Mucosa of rectum (tissue), 2 donors: Measurements from ENCODE around the gene SFRP5.

Source experiments
- H3K27ac ChIP-seq, 2 donors: one replicate each; pipeline ENCODE4 v1.7.0; 2013; ENCODE audit warnings: inconsistent platforms in 2 of 2, low read depth in 2 of 2, low read length in 2 of 2
- H3K27me3 ChIP-seq, 2 donors: one replicate each; pipeline ENCODE4 v1.7.0; 2013; ENCODE audit warnings: low read length in 2 of 2; ENCODE audit not compliant: control insufficient read depth in 2 of 2, insufficient read depth in 2 of 2
- H3K36me3 ChIP-seq, 2 donors: one replicate each; pipeline ENCODE4 v1.7.0; 2013; ENCODE audit warnings: low read length in 2 of 2; ENCODE audit not compliant: control insufficient read depth in 2 of 2, insufficient read depth in 2 of 2
- H3K4me1 ChIP-seq, 2 donors: one replicate each; pipeline ENCODE4 v1.7.0; 2013; ENCODE audit warnings: low read length in 2 of 2, mild to moderate bottlenecking in 1 of 2; ENCODE audit not compliant: control insufficient read depth in 2 of 2, insufficient read depth in 2 of 2
- H3K4me3 ChIP-seq, 2 donors: one replicate each; pipeline ENCODE4 v1.7.0; 2013; ENCODE audit warnings: low read length in 2 of 2
- H3K9ac ChIP-seq, 2 donors: one replicate each; pipeline ENCODE4 v1.7.0; 2013; ENCODE audit warnings: low read length in 2 of 2, low read depth in 1 of 2, mild to moderate bottlenecking in 1 of 2
- H3K9me3 ChIP-seq, 2 donors: one replicate each; pipeline ENCODE4 v1.7.0; 2013; ENCODE audit warnings: low read length in 2 of 2; ENCODE audit not compliant: control insufficient read depth in 2 of 2
- donor health status: healthy.
- donor health status: Normal muscosa, but diverticular disease.

Gene SFRP5

DNA sequence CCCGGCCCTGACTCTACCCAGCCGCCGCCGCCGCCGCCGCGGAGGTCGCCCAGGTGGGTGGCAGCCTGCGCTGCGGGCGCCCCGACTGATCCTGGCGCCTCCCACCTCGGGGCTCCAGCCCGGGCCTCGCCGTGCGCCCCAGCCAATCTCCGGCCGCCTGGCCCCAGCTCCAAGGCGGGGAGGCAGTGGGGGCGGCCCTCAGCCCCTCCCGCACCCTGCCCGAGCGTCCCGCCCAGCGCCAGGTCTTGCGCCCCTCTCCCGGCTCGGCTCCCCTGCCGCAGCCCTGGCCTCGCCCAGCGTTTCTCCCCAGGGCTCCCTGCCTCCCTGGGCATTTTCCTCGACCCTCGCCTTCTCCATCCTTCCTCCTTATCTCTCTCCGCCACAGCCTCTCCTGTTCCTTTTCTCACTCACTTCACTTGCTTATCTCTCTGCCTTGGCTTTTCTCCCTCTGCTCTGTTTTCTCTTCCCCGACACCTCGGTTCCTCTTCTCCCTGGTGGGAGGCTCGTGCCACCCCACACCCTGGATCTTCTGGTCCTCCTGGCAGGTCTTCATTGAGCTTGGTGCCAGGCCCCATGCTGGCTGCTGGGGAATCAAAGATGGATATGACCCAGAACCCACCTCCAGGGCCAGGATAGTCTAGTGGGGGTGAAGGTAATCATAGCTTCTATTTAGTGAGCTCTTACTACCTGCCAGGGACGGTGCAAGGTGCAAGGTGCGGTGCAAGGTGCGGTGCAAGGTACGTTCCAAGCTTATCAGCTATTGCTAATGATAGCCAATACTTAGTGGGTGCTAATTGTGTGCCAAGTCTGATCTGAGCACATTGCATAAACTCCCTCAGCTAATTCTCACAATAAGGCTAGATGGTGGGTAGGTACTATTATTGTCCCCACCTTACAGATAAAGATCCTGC, at the start of gene SFRP5:
Gene SFRP5 (minus strand): TSS at position 87 of the 911 bp plus-strand sequence. CDS start 166 bp downstream, outside the sequence.
- H3K36me3 ChIP-seq: no peaks in the 10 kb centered on the region
- H3K4me1 ChIP-seq: no peaks in the 10 kb centered on the region
- H3K27me3 ChIP-seq: peaks cover 30 to 37% of the 10 kb centered on the region in 2 donors
- H3K27ac ChIP-seq: no peak within 1 kb of the TSS
- H3K9ac ChIP-seq: no peak within 1 kb of the TSS
- H3K9me3 ChIP-seq: no peaks in the 10 kb centered on the region
- no peak within 1 kb of the TSS for H3K4me3 ChIP-seq

DNA sequence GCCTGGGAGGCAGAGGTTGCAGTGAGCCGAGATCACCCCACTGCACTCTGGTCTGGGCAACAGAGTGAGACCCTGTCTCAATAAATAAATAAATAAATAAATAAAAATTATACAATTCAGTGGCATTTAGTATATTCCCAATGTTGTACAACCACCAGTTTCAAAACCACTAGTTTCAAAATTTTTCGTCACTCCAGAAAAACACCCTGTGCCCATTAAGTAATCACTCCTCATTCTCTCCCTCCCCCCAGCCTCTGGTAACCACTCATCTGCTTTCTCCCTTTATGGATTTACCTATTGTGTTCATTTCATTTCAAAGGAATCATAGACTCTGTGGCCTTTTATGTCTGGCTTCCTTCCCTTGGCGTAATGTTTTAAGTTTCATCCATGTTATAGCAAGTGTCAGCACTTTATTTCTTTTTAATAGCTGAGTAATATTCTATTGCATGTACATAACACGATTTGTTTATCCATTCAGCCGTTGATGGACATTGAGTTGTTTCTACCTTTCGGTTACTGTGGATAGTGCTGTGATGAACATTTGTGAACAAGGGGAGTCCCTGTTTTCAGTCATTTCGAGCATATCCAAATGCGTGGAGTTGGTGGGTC, 48.4 kb upstream of the SFRP5 start:
- H3K9ac ChIP-seq: no peak overlapping the region
- H3K4me3 ChIP-seq: no peak overlapping the region
- H3K27ac ChIP-seq: no peak overlapping the region
- H3K36me3 ChIP-seq: no peaks in the 10 kb centered on the region
- no peaks in the 10 kb centered on the region for H3K9me3 ChIP-seq
- H3K27me3 ChIP-seq: peaks cover 0 to 2% of the 10 kb centered on the region in 2 donors
- no peaks in the 10 kb centered on the region for H3K4me1 ChIP-seq

GRCh38 chr10:97818572-97818971, 46.8 kb upstream of the SFRP5 start:
- Histone ChIP-seq H3K9ac (no peak overlapping the region), H3K27ac (no peak overlapping the region), H3K4me3 (no peak overlapping the region), H3K9me3 (no peaks in the 10 kb centered on the region), H3K4me1 (no peaks in the 10 kb centered on the region), H3K27me3 (peaks cover 0 to 2% of the 10 kb centered on the region in 2 donors), H3K36me3 (no peaks in the 10 kb centered on the region)

DNA sequence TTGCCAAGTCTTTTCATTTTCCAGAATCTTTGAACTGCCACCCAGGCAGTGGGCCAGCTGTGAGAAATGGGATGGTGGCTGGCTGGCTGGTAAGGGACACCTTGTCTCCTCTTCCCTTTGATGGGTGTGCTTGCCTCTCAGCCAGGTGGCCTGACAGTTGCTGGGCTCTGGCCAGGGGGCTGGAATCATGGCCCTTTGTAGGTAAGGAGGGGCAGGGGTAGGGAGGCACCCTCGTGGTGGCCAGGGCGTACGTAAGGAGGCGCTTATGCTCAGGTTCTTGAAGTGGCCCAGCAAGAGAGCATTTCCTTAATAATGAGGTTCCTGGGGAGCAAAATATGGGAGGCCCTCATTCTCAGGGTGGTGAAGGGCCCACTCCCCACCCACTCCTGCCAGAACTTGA, 44.8 kb upstream of the SFRP5 start:
- H3K27ac ChIP-seq: no peak overlapping the region
- no peaks in the 10 kb centered on the region for H3K4me1 ChIP-seq
- peaks cover 0 to 2% of the 10 kb centered on the region in 2 donors for H3K27me3 ChIP-seq
- no peaks in the 10 kb centered on the region for H3K9me3 ChIP-seq
- no peak overlapping the region for H3K4me3 ChIP-seq
- no peaks in the 10 kb centered on the region for H3K36me3 ChIP-seq
- H3K9ac ChIP-seq: no peak overlapping the region

DNA sequence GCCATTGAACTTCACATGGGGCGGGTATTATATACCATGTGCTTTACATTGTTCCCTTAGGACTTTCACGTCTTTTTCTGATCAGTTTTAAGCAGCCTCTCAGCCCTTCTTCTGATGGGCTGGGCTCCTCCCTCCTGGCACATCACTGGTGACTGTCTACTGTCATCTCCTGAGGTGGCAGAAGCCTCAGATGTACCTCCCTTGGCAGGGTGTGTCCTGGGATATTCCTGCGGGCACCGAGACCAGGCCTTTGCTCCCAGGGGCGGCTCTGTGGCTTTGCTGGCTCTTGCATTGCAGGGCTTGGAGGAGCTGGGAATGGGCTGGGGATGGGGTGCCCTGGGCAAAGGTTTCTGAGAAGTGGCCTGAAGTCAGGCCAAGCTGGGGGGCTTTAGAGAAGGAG, 43.2 kb upstream of the SFRP5 start:
- H3K9ac ChIP-seq: no peak overlapping the region
- H3K4me3 ChIP-seq: no peak overlapping the region
- peaks cover 0 to 2% of the 10 kb centered on the region in 2 donors for H3K27me3 ChIP-seq
- H3K9me3 ChIP-seq: no peaks in the 10 kb centered on the region
- no peaks in the 10 kb centered on the region for H3K36me3 ChIP-seq
- no peaks in the 10 kb centered on the region for H3K4me1 ChIP-seq
- H3K27ac ChIP-seq: no peak overlapping the region

- no peak overlapping the region for H3K9ac ChIP-seq
- no peak overlapping the region for H3K27ac ChIP-seq
- H3K9me3 ChIP-seq: no peaks in the 10 kb centered on the region
- no peaks in the 10 kb centered on the region for H3K4me1 ChIP-seq
- no peak overlapping the region for H3K4me3 ChIP-seq
- H3K27me3 ChIP-seq: peaks cover 0 to 2% of the 10 kb centered on the region in 2 donors
- no peaks in the 10 kb centered on the region for H3K36me3 ChIP-seq
Measured at GRCh38 chr10:97813311-97813710, 41.5 kb upstream of the SFRP5 start.

DNA sequence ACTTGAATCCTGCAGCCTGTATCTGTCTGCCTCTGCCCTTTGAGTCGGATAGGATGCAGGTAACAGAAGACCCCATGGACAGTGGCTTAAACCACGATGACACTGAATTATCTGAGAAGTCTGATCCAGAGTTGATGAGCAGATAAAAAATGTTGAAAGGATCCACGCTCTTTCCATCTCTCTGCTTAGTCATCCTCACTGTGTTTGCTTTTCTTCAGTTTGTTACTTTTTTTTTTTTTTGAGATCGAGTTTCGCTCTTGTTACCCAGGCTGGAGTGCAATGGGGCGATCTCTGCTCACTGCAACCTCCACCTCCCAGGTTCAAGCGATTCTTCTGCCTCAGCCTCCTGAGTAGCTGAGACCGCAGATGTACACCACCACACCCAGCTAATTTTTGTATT, 40.9 kb upstream of the SFRP5 start:
- Histone ChIP-seq H3K27me3 (peaks cover 0 to 2% of the 10 kb centered on the region in 2 donors), H3K4me1 (no peaks in the 10 kb centered on the region), H3K9ac (no peak overlapping the region), H3K9me3 (no peaks in the 10 kb centered on the region), H3K4me3 (no peak overlapping the region), H3K27ac (no peak overlapping the region), H3K36me3 (no peaks in the 10 kb centered on the region)

DNA sequence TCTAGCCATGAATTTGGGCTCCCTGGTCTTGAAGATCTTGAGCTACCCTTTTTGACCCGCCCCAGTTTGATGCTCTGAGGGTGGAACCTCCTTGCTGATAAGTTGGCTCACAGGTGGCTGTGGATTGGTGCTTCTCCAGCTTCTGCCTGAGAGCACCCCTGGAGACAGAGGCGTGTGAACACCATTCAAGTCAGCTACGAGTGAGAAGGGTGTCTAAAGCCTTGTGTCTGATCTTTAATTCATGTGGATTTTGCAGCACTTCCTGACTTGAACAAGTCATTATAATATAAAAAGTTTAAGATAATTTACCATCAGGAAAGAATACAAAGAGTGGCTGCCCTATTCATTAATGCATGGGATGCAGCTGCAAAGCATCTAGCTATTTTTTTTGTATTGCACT, 40.2 kb upstream of the SFRP5 start:
- Histone ChIP-seq H3K27ac (no peak overlapping the region), H3K4me1 (no peaks in the 10 kb centered on the region), H3K4me3 (no peak overlapping the region), H3K9ac (no peak overlapping the region), H3K27me3 (peaks cover 0 to 2% of the 10 kb centered on the region in 2 donors), H3K9me3 (no peaks in the 10 kb centered on the region), H3K36me3 (no peaks in the 10 kb centered on the region)

DNA sequence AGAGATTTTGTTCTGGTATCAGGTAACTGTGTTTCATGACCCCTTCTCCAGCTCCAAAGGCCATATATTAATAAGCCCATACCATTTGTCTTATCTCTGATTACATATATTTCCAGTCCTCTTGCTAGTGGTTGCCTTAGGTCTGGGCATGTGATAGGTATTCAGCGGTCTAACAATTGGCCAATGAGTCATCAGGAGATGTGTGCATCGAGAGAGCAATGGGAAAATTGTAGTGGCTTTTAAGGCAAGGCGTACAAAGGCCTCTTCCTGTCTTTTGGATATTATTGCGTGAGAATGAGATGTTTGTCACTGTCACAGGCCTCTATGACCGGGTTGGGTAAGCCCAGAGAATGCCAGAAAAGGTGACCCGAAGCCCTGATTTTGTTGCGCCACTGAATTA, 38.6 kb upstream of the SFRP5 start:
- Histone ChIP-seq H3K9me3 (no peaks in the 10 kb centered on the region), H3K36me3 (no peaks in the 10 kb centered on the region), H3K27me3 (no peaks in the 10 kb centered on the region), H3K4me1 (no peaks in the 10 kb centered on the region), H3K9ac (no peak overlapping the region), H3K4me3 (no peak overlapping the region), H3K27ac (no peak overlapping the region)

DNA sequence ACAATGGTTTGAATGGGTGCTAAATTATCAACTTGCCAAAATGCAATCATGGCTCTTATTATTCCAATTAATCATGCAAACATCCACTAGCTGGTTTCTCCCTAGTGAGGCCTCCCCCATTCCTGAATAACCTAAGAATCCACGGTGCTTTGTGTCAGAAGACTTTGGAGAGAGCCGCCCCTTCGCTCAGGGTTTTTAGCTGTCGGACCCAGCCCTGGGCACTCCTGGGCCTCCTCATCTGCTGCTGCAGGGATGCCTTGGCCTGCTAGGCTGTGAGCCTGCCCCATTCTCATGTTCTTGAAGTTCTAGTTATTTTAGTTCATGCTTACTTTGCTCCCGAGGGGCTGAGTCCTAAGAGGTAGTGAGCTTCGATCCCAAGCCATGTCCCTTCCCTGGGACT, 34.1 kb upstream of the SFRP5 start:
- Histone ChIP-seq H3K9me3 (no peaks in the 10 kb centered on the region), H3K27ac (no peak overlapping the region), H3K9ac (no peak overlapping the region), H3K36me3 (no peaks in the 10 kb centered on the region), H3K27me3 (peaks cover 0 to 2% of the 10 kb centered on the region in 2 donors), H3K4me1 (no peaks in the 10 kb centered on the region), H3K4me3 (no peak overlapping the region)
